ENCODE data around the gene CRYBB3. TPM values are rescaled to one million over a fixed set of nuclear protein-coding genes. Genes with fewer than 3 reads are reported as not detected.

Gene CRYBB3
- total and polyA plus RNA-seq, 11 donors: 0.36 to 0.37 TPM; not detected in 9

DNA sequence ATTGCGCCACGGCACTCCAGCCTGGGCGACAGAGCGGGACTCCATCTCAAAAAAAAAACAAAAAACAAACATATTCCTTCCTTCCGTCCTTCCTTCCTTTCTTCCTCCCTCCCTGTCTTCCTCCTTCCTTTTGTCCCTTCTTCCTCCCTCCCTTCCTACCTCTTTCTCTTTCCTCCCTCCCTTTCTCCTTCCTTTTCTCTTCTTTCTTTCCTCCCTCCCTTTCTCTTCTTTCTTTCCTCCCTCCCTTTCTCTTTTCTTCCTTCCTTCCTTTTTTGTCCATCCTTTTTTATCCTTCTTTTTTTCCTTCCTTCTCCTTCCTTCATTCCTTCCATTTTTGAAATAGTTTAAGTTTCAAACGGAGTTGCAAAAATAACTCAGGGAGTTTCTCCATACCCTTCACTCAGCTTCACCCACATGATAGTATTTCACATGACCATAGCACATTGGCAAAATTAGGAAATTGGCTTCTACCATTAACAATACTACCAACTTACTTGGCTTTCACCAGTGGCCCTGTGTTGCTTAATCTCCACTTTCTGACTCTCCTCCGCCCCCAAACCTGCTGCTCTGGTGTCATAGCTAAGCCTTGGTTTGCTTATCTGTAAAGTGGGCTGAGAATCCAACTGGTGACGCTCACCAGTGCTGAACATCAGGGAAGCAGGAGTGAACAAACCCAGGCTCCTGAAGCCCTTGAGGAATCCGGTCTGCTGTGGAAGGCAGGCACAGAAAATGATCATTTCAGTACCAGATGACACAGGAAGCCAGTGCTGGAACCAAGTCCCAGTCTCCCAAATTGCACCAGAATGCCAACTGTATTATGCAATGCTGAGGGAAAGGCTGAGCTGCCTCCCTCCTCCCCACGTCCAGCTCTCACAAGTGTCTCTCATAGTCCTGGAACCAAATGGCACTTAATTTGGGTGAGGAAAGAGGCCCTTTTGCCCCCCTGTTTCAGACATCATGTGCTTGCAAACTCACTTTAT lies 17.2 kb upstream of the CRYBB3 start:
- Histone ChIP-seq H3K4me3 (no peak overlapping the region), H3K27ac (no peak overlapping the region), H3K9me3 (peaks cover 0 to 11% (median 3%) of the 10 kb centered on the region in 12 donors), H3K36me3 (peaks cover 0 to 71% (median 31%) of the 10 kb centered on the region in 9 donors), H3K4me1 (no peaks in the 10 kb centered on the region), H3K27me3 (no peaks in the 10 kb centered on the region)
- WGBS, 4 donors: 81 to 93% (median 87%) methylated on average over 9 to 10 of the region's 10 CpGs
- ATAC-seq (no peak), DNase-seq (no peak)
- no peak for TF ChIP-seq POLR2A (IDR thresholded peaks at IDR 0.05)
- TF ChIP-seq, protein P1, sequence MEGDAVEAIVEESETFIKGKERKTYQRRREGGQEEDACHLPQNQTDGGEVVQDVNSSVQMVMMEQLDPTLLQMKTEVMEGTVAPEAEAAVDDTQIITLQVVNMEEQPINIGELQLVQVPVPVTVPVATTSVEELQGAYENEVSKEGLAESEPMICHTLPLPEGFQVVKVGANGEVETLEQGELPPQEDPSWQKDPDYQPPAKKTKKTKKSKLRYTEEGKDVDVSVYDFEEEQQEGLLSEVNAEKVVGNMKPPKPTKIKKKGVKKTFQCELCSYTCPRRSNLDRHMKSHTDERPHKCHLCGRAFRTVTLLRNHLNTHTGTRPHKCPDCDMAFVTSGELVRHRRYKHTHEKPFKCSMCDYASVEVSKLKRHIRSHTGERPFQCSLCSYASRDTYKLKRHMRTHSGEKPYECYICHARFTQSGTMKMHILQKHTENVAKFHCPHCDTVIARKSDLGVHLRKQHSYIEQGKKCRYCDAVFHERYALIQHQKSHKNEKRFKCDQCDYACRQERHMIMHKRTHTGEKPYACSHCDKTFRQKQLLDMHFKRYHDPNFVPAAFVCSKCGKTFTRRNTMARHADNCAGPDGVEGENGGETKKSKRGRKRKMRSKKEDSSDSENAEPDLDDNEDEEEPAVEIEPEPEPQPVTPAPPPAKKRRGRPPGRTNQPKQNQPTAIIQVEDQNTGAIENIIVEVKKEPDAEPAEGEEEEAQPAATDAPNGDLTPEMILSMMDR (IDR thresholded peaks at IDR 0.05): no peak
- intact Hi-C loops (cut with DNase I): loop anchor here in 1 of 10 donors (10.0 kb wide), 1 partner anchor 248 kb away; no protein-coding TSS in a partner anchor

- no peaks in the 10 kb centered on the region for H3K27me3 ChIP-seq
- WGBS, 4 donors: 93 to 98% (median 95%) methylated on average over 12 of the region's 12 CpGs
- peaks cover 0 to 73% (median 31%) of the 10 kb centered on the region in 9 donors for H3K36me3 ChIP-seq
- TF ChIP-seq, protein P1 (IDR thresholded peaks at IDR 0.05): no peak
- TF ChIP-seq POLR2A (IDR thresholded peaks at IDR 0.05): no peak
- ATAC-seq (no peak), DNase-seq (no peak)
- peaks cover 0 to 11% (median 3%) of the 10 kb centered on the region in 12 donors for H3K9me3 ChIP-seq
- intact Hi-C loops (cut with DNase I): loop anchor here in 1 of 10 donors (10.0 kb wide), 1 partner anchor 249 kb away; no protein-coding TSS in a partner anchor
- no peak overlapping the region for H3K4me3 ChIP-seq
- no peak overlapping the region for H3K27ac ChIP-seq
- no peaks in the 10 kb centered on the region for H3K4me1 ChIP-seq
Observed at GRCh38 chr22:25183949-25184619, 15.6 kb upstream of the CRYBB3 start.

GRCh38 chr22:25186140-25186539 lies 13.5 kb upstream of the CRYBB3 start:
- 90 to 93% (median 93%) methylated on average over 3 of the region's 3 CpGs for WGBS, 4 donors
- DNase-seq (no peak), ATAC-seq (no peak)
- no peaks in the 10 kb centered on the region for H3K27me3 ChIP-seq
- intact Hi-C loops (cut with DNase I): loop anchor here in 1 of 10 donors (10.0 kb wide), 1 partner anchor 251 kb away; no protein-coding TSS in a partner anchor
- H3K9me3 ChIP-seq: no peaks in the 10 kb centered on the region
- H3K4me1 ChIP-seq: no peaks in the 10 kb centered on the region
- H3K27ac ChIP-seq: no peak overlapping the region
- H3K4me3 ChIP-seq: no peak overlapping the region
- H3K36me3 ChIP-seq: peaks cover 0 to 77% (median 32%) of the 10 kb centered on the region in 9 donors
- no peak for TF ChIP-seq POLR2A (IDR thresholded peaks at IDR 0.05)
- TF ChIP-seq, protein P1 (IDR thresholded peaks at IDR 0.05): no peak

GRCh38 chr22:25187469-25187868 lies 12.2 kb upstream of the CRYBB3 start:
- no peaks in the 10 kb centered on the region for H3K9me3 ChIP-seq
- peaks cover 0 to 85% (median 40%) of the 10 kb centered on the region in 9 donors for H3K36me3 ChIP-seq
- DNase-seq: no peak
- no peaks in the 10 kb centered on the region for H3K27me3 ChIP-seq
- no peak for ATAC-seq
- H3K4me3 ChIP-seq: no peak overlapping the region
- TF ChIP-seq POLR2A (IDR thresholded peaks at IDR 0.05): no peak
- TF ChIP-seq, protein P1 (IDR thresholded peaks at IDR 0.05): no peak
- H3K27ac ChIP-seq: no peak overlapping the region
- 87 to 96% (median 92%) methylated on average over 6 of the region's 6 CpGs for WGBS, 4 donors
- no peaks in the 10 kb centered on the region for H3K4me1 ChIP-seq
- intact Hi-C loops (cut with DNase I): loop anchor here in 1 of 10 donors (10.0 kb wide), 1 partner anchor 253 kb away; no protein-coding TSS in a partner anchor

Data from heart left ventricle (tissue), 16 donors.